Fibroblast of the conjunctiva (primary cell): ENCODE data around the gene KIAA2012.
A peak's percentile ranks its signal among the peaks of the same experiment; 100 is the strongest.

Source experiments
- DNase-seq: peaks from one replicate; pipeline ENCODE4 v3.0.0-alpha.2; 2010; ENCODE audit warnings: low read depth

Gene KIAA2012

DNA sequence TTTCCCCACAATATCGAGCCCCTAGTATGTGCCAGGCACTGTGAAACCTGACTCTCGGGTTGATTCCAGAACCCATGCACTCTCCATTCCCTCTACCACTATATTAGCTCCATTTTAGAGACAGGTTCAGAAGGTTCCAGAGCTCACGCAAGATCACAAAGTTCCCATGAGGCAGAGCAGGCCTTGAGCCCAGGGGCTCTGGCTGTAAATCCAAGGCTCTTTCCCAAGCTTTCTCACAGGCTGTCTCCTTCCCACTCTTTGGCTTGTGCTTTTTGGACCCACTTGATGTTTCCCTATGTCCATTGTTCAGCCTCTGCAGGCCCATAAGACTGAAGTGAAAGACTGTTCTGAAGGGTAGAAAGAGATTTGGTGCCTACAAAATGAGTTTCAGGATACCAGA, 15.7 kb downstream of the KIAA2012 start:
- no peak for DNase-seq

DNA sequence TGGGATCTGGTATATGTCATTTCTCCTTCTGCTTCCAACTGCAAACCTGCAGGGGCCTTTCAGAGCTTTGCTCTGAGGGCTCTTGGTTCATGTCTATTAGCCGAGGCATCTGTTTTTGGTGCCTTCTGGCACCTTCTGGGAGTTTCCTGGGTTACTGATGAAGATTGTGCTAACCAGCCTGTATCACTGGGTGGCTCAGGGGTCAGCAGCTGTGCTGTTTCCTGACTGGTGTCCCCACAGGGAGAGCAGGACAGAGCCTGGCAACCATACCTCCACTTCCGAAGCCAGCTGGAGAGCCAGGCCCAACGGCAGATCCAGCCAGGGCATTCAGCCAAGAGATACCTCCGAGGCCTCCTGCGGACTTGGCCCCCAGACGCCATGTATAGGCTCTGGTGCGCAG, 17.5 kb downstream of the KIAA2012 start:
- DNase-seq = no peak

DNA sequence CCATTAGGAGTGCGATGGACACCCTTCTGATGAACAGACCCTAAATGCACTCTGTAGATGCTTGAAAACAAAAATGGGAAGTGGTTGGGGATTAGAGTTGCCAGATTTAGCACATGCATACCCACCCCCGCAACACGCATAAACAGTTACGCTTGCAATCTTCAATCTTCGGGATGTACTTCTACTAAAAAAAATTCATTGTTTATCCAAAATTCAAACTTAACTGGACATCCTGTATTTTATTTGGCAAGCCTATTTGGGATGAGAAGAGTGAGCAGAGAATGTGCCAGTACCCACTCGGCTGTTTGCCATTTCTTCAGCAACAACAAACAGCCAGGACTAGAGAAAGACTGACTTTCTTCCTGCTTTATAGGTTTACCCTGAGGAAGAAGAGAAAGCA, 18.4 kb downstream of the KIAA2012 start:
- no peak for DNase-seq

DNA sequence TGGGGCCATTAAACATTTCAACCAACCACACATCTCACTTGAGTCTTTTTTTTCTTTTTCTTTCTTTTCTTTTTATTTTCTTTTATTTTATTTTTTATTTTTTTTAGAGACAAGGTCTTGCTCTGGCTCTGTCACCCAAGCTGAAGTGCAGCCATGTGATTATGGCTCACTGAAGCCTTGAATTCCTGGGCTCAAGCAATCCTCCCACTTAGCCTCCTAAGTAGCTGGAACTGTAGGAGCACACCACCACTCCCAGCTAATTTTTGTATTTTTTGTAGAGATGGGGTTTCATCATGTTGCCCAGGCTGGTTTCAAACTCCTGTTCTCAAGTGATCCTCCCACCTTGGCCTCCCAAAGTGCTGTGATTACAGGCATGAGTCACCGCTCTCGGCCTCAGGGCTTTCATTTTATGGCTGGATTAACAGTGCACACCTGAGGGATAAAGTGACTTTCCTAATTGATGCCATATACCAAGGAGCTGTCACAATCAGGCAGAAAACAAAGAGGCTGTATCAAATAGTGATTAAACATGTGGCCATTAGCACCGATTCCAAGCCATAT, 21.5 kb downstream of the KIAA2012 start:
- DNase-seq = no peak

DNA sequence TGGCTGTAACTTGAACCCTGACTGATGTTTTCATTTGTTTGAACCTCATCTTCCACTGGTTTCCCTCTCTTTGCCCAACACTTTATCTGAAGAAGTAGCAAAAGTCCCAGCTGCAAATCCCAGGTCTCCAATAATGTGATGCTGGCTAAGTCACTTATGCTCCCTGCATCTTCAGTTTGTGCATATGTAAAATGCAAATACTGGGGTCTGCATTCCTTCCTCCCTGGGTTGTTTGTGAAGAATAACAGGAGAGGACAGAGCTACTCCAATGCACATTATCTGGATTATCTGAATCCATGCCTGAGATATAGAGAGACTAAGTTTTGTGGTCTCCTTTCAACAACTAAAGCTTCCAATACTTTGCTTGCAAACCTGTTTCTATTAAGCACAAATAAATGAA, 22.2 kb downstream of the KIAA2012 start:
- no peak for DNase-seq

DNA sequence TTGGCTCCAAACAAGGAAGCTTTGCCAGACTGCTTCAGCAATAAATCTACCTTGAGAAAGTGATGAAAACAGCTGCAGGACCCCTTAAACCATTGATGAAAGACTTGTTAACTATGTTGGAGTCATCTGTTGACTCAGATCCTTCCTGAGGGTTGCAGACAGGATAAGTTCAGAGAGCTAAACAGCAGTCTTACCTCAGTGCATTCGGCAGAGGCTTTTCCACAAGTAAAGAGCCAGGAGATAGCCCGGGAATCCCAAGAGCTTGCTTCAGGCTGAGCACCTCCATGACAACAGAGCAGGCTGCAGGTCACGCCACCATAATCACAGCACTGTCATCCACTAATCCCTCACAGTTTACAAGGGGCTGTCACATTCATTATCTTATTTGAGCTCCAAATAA, 23.7 kb downstream of the KIAA2012 start:
- DNase-seq = no peak

DNA sequence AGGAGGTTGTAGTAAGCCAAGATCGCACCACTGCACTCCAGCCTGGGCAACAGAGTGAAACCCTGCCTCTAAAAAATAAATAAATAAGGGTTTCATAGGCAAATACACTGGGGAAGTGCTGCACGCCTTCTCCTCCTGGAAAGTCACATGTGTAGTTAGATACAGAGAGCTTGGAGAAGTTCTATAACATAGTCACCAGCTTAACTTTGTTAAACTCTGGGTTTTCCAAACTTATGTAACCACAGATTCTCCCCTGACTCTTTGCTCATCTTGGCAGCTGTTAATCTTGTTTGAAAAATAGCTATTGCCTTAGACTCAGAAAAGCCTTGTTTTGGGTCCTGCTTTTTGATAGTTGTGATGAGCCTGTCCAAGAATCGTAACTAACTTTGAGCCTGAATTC, 25.2 kb downstream of the KIAA2012 start:
- no peak for DNase-seq

DNA sequence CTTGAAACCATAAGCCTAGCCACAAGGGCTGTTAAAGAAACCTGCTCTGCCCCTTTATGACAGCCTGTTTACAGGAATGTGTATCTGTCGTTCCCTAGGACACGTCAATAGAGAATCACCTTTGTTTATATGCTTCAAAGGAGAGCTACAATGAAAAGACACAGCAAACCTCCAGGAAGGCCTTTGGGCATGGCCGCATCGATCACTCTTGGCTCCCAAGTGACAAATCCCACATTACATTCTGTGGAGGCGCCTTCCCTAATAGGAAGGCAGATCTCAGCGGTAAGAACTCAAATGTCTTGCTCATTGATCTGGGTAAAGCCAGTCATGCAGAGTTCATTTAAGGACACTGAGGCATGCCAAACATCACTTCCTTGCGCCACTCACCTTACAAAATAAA, 26.5 kb downstream of the KIAA2012 start:
- no peak for DNase-seq

DNA sequence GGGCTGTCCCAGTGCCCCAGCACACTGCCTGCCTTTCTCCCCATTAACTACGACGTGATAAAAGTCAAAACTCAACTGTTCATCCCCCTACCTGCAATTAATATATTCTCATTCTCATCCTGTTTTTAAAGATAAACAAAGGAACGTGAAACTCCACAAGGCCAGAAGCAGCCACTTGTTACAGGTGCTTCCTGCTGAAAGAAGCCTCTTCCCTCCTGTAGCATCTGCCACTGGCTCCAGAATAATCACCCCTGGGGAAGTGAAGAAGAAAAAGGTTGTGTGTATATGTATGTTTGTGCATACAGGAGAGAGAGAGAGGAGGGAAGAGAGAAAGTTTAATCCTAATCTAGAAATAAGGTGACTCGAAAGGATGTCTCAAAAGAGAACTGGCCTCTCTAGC, 27.1 kb downstream of the KIAA2012 start:
- no peak for DNase-seq

DNA sequence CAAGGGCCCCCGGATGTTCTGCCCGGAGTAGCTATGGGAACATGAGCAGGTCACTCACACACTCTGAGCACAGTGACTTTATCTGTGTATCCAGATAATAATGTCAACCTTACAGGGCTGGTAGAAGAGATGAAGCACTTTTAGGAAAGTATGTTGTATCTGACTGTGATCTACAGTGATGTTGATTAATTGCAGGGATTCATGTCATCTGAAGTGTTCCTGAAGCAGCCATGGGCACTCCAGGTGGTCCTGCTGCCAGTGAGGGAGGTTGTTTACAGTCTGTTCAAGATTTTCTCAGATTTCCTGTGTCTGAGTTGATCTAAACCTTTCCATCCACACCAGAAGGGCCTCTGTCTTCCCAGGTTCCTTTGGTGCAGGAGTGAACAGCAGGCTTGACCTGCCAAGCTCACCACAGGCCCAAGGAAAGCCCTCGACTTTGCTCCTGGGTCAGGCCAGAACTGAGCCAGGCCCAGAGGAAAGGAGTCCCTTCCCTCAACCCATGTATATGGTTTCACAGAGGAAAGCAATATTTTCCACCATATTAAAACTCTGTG, 28.0 kb downstream of the KIAA2012 start:
- DNase-seq = no peak

DNA sequence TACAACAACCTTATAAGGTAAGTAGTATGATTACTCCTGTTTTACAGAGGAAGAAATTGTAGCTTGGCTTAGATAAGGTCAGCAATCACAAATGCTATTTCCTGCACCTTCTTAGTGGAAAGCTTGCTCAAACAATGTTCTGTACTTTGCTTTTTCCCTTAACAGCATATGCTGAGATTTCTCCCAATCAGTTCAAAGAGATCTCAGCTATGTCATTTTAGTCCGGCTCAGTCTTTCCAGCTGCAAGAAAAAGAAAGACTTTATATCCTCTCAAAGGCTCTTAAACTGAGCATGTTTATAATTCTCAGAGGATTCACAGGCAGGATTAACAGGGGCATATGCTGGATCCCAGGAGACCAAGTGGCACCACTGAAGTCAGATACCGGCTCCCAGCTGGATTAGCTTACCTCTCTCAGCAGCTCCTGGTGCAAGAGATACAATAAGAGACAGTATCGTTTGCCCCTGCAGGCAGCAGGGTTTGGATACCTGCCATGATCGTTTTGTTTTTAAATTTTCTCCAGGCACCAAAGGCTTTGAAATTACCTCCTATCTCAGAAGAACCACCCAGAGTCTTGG, 29.5 kb downstream of the KIAA2012 start:
- no peak for DNase-seq

DNA sequence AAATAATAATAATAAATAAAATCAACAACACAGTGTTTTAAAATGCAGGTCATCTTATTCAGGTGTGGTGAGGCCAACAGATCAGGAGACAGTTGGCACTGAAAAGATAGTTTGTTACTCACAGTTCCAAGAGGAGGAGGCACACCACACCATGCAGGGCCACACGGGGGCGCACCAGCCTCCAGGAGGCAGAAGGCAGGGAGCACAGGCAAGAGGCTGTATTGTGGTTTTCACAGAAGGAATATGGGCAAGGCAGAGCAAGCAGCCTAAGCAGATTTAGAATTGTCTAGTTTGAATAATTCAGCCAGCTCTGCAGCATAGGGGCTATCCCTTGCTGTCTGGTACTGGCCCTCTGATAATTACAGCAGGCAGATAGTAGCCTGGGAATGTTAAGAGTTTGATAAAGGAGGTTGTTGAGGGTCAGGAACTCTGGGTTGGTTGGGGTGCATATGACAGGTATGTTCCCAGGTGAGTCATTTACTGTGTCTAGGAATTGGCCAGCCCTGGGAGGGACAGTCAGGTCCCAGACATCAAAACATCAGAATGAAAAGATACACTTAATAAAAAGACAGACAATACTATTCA, 31.3 kb downstream of the KIAA2012 start:
- DNase-seq = no peak

DNA sequence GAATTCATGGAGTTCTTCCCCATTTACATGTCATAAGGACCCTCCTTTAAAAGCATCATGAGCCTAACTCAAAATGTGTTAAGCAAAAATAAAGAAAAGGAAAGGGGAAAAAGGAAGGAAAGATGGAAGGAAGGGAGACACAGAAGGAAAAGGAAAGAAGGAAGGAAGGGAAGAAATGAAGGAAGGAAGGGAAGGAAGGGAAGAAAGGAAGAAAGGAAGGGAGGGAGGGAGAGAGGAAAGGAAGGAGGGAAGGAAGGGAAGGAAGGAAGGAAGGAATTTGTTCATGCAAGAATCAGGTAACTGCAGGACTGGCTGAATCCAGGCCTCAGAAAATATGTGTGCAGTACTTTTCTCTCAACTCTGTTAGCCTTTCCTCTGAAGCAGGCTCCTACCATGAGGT, 32.0 kb downstream of the KIAA2012 start:
- DNase-seq = no peak

DNA sequence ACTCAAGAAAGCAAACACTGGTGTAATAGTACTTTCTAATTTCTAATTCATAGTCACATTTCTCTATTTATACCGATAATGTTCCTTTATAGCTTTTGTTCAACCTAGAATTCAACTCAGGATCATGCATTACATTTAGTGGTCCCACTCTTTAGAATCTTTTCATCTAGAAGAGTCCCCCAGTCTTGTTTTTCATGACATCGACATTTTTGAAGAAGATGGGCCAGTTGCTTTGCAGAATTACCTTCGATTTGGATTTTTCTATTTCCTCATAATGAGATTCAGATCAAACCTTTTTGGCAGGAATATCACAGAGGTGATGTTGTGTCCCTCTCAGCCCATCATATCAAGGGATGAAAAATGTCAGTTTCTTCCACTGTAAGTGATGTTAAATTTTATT, 35.3 kb downstream of the KIAA2012 start:
- no peak for DNase-seq

DNA sequence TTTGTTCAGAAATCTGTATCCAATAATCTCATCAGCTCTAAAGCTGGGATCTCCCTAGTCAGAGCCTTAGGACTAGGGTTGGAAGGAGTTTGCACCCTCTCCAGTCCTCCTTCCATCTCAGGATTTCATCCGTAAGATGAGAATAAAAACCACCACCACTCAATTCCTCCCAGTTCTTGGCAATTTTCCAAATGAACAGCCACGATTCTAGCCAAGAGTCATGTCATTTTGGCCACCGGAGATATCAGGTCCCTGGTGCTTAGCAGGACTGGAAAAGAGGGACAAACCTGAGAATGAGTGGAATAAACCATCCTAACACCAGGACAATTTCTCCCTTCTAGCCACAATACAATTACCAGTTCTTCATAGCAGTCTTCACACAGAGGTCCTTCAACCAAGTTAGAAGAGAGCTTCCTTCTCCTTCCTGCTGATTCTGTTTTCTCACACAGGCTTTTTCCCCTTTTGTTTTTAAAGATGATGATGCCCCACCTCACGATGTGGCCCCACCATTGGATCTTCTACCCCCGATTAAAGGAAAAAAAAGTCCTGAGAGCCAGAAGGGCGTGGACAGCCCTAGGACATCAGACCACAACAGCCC, 36.2 kb downstream of the KIAA2012 start:
- no peak for DNase-seq

DNA sequence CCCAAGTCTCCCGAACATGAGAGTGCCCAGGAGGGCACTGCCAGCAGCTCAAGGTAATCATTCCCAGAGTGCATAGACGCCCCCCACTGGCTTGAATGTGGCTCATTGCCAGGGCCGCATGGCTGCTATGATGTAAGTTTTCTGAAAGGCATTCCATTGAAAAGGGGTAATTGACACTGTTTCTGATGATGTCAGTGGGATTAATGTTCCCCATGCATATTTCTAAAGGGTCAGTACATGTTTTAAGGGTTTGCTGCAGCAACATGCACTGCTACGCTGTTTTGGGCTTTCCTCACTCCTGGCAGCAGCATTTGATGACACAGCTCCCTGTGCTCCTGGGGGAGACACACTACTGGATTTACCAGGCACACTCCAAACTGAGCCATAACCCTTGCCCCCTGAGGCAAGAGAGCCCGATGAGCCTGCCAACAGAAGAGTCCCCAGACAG, 36.7 kb downstream of the KIAA2012 start:
- DNase-seq = peak; percentile 75

DNA sequence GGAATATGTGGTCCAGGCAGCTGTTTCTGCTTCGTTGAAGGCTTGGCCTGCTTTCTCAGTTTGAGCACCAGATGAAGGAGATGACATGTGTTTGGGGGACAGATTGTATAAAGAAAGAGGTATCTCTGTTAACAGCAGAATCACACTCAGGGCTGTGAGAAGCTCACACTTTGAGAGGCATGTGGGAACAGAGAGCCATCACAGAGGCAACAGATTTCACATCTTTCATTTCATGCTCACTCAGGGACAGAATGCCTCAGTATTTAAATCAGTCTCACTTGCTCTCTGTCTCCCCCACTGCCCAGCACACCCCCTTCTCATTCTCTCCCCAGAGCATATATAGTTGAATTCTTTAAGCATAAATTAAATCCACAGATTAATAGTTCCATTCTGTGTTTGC, 37.4 kb downstream of the KIAA2012 start:
- no peak for DNase-seq

DNA sequence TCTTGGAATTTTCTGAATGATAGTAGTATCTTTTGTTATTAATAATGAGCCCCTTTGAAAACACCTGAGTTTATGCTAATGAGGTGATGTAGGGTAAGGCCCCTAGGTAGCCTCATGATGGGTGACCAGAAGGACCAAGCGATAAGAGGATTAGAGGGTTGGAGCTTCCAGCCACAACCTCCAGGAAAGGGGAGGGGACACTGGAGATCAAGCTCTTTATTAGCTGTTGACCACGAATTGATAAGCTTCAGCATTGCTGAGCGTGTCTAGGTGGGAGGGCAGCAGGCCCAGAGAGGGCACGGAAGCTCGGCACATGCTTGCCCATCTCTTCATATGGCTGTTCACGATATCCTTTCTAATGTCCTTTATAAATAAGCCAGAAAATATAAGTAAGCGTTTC, 39.0 kb downstream of the KIAA2012 start:
- DNase-seq = no peak

DNA sequence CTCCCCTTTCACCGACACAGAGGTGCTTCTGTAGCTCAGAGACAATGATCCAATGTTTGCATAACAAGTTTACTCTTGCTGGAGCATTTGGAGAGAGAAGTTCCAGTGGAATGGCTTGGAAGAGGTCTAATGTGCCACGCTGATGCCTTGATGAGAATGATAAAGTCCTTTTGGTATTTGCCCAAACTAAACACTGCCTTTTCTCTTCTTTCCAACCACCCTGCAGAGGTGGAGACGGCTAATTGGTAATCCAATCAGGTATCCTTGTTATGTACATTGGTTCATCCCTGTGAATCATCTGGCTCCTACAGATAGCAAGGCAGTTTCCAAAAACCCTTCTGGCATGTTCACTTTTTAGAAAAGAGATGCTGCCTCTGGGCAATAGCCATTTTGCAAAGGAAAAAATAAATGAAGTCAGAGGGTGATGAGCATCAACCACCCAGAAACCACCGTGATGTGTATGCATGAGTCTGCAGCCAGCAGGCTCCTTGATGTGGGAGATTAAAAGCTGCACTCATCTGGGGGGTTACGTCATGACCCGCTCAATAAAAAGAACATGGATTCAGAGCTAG, 40.6 kb downstream of the KIAA2012 start:
- DNase-seq = no peak

DNA sequence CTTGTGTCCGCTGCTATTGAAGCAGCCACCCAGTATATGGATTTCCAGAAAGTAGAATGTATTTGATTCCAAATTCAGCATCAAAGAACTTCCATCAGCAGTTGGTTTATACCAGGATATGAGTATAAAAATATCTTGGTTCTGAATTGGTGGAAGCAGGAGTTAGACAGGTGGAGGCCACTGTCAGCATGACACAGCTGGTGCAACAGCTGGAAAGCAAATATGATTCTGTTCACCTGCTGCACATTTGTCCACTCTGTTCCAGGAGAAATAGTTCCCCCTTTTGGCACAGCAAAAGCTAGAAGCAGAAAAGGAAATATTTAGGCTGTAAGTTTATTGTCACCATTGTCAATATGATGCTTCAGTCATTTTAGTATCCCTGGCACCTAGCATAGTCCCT, 41.2 kb downstream of the KIAA2012 start:
- DNase-seq = no peak

DNA sequence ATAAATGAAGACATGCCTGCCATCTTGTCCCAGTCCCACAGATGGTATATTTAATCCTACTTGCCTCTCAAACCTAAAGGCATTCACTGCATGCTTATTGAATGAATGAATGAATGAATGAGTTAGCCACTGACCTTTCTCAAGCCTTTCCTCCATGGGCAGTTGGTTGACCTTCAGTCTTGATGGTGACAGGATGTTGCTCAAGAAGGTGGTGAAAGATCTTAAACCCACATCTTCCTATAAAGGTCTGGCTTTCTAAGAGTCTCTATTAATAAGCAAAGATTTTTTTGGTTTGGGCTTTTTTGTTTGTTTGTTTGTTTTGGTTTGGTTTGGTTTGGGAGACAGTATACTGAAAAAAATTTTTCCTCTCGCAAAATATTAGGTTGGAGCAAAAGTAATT, 41.7 kb downstream of the KIAA2012 start:
- no peak for DNase-seq

DNA sequence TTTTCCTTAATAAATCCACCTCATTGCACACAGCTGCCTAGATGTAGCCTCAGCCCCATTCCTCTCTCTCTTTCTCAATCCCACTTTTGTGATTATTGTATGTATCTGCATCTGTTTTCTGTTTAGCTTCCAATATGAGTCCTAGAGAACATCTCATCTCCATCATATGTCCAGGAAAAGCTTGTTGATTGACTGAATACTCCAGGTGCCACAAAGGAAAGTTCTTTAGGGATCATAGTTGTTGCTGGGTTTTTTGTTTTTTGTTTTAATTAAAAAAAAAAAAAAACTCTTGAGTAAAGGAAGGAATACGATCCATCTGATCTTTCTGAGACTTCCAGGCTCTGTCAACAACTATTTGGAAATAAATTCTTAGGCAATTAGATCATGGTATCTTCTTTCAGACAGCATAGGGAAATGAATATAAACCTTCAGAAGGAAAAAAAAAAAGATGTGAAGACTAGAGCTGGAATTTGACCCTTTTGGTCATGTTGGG, 42.5 kb downstream of the KIAA2012 start:
- DNase-seq = no peak

DNA sequence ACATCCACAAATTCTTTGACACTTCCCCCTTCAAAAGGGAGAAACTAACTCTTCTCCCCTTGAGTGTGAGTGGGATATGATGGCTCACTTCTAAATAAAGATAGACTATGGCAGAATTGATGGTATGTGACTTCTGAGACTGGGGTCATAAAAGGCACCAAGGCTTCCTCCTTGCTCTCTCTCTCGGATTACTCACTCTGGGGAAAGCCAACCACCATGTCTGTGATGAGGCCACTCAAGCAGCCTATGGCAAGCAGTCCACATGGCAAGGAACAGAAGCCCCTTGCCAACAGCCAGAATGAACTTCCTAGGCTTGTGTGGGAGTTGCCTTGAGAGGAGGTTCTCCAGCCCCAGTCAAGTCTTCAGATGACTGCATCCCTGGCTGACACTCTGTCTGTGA, 43.6 kb downstream of the KIAA2012 start:
- no peak for DNase-seq
